ENCODE results near the gene PKP4.

PKP4 gene

DNA sequence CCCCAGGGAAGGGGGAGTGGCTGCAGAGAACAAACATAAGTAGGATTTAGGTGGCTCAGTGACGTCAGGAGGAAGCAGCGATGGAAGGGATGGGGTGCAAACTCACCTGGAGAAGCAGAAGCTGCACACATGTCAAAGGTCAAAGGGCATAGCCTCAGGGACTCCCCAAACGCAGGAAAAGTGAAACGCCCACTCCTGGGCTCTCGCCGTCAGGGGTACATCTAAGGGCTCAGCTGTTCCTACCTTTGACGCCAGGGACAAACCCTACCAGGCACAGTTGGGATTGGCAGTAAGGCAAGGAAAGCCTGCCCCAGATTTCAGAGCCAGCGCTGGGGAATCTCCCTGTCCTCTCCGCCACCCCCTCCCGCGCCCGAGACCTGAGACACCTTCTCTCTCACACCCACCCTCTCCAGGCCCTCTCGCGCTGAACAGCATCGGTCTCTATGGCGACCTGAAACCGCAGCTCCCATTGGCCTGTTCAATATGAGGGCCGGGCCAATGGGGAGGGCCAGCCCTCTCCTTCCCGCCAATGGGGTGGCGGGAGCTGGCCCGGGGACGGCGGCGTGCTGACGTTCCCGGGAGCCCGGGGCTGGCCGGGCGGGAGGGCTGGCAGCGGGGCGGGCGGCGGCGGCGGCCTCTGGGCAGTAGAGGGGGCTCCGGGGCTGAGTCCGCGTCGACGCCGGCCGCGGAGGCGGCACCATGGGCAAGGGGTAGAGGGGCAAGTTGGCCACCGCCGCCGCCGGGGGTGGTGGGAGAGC, at the start of gene PKP4, which contains the start of gene CCDC148:
TSS of gene PKP4 (plus strand) at position 644 of the 758 bp plus-strand sequence. CDS start 76,233 bp downstream, outside the sequence.
TSS of gene CCDC148 (minus strand) at position 445 of the 758 bp plus-strand sequence. CDS start at position 131, 314 bp downstream.
- ChIA-PET POLR2A (no interaction called here), CTCF (interaction anchor here (1.2 kb wide), 1 partner anchor 12 kb away, joined by 5 read pairs; no protein-coding TSS in a partner anchor)
- DNase-seq (ENCODE audit: extremely low spot score) = peak; percentile 90
- TF ChIP-seq BHLHE40 (IDR thresholded peaks at IDR 0.05; ENCODE audit: borderline replicate concordance) = no peak
- TF ChIP-seq NFRKB (IDR thresholded peaks at IDR 0.05) = no peak
- no peak for TF ChIP-seq FOXM1 (IDR thresholded peaks at IDR 0.05; ENCODE audit: borderline replicate concordance)
- no peak for TF ChIP-seq FOXA1 (IDR thresholded peaks at IDR 0.05)
- TF ChIP-seq L3MBTL2 (conservative IDR thresholded peaks at IDR 0.05) = peak; percentile 64
- no peak for TF ChIP-seq LEF1 (IDR thresholded peaks at IDR 0.05; ENCODE audit: borderline replicate concordance)
- no peak for TF ChIP-seq HDGF (IDR thresholded peaks at IDR 0.05; ENCODE audit: borderline replicate concordance)
- TF ChIP-seq, protein P1, sequence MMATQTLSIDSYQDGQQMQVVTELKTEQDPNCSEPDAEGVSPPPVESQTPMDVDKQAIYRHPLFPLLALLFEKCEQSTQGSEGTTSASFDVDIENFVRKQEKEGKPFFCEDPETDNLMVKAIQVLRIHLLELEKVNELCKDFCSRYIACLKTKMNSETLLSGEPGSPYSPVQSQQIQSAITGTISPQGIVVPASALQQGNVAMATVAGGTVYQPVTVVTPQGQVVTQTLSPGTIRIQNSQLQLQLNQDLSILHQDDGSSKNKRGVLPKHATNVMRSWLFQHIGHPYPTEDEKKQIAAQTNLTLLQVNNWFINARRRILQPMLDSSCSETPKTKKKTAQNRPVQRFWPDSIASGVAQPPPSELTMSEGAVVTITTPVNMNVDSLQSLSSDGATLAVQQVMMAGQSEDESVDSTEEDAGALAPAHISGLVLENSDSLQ (IDR thresholded peaks at IDR 0.05) = no peak

- TF ChIP-seq, protein P1 (IDR thresholded peaks at IDR 0.05) = no peak
- TF ChIP-seq NFRKB (IDR thresholded peaks at IDR 0.05) (no peak), LEF1 (IDR thresholded peaks at IDR 0.05; ENCODE audit: borderline replicate concordance) (no peak), L3MBTL2 (conservative IDR thresholded peaks at IDR 0.05) (no peak), FOXM1 (IDR thresholded peaks at IDR 0.05; ENCODE audit: borderline replicate concordance) (no peak), ARNT (IDR thresholded peaks at IDR 0.05) (no peak), TARDBP (IDR thresholded peaks at IDR 0.05) (no peak), SUZ12 (IDR thresholded peaks at IDR 0.05) (no peak), FOXA1 (IDR thresholded peaks at IDR 0.05) (no peak), SP1 (IDR thresholded peaks at IDR 0.05) (no peak), FOXK2 (IDR thresholded peaks at IDR 0.05) (no peak), CTBP1 (IDR thresholded peaks at IDR 0.05; ENCODE audit: borderline replicate concordance) (no peak), ELF4 (IDR thresholded peaks at IDR 0.05) (no peak), HDGF (IDR thresholded peaks at IDR 0.05; ENCODE audit: borderline replicate concordance) (no peak)
- DNase-seq (ENCODE audit: extremely low spot score) = no peak
- CTCF ChIA-PET = no interaction called here
- POLR2A ChIA-PET = no interaction called here
Measured at GRCh38 chr2:158407031-158407430, 49.7 kb upstream of the PKP4 start.

GRCh38 chr2:158410132-158410531, 46.6 kb upstream of the PKP4 start:
- no peak for DNase-seq (ENCODE audit: extremely low spot score)
- no peak for TF ChIP-seq FOXK2 (IDR thresholded peaks at IDR 0.05)
- no peak for TF ChIP-seq HDGF (IDR thresholded peaks at IDR 0.05; ENCODE audit: borderline replicate concordance)
- no peak for TF ChIP-seq SUZ12 (IDR thresholded peaks at IDR 0.05)
- TF ChIP-seq CTBP1 (IDR thresholded peaks at IDR 0.05; ENCODE audit: borderline replicate concordance) = no peak
- no peak for TF ChIP-seq TARDBP (IDR thresholded peaks at IDR 0.05)
- TF ChIP-seq, protein P1 (IDR thresholded peaks at IDR 0.05) = no peak
- no peak for TF ChIP-seq NFRKB (IDR thresholded peaks at IDR 0.05)
- TF ChIP-seq FOXM1 (IDR thresholded peaks at IDR 0.05; ENCODE audit: borderline replicate concordance) = no peak
- no peak for TF ChIP-seq ELF4 (IDR thresholded peaks at IDR 0.05)
- no peak for TF ChIP-seq FOXA1 (IDR thresholded peaks at IDR 0.05)
- no peak for TF ChIP-seq SP1 (IDR thresholded peaks at IDR 0.05)
- no peak for TF ChIP-seq BHLHE40 (IDR thresholded peaks at IDR 0.05; ENCODE audit: borderline replicate concordance)
- no peak for TF ChIP-seq ARNT (IDR thresholded peaks at IDR 0.05)
- no peak for TF ChIP-seq LEF1 (IDR thresholded peaks at IDR 0.05; ENCODE audit: borderline replicate concordance)
- POLR2A ChIA-PET = no interaction called here
- CTCF ChIA-PET = no interaction called here

DNA sequence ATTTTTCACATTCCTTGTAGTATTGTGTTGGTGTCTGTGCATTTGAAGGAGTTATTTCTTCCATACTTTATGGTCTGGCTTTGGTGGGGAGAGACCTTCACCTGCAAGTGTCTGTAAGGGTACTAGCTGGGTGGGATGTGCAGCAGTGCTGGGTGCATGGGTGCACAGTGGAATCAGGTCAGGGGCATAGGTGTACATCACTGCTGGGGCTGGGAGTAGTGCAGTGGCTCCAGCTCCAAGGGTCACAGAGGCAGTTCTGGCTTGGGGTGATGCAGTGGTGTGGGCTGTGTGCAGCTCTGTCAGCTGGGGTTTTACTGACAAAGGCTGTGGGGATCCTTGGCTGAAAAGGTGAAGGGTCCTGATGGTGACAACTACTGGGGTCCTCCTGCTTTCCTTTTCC, 45.0 kb upstream of the PKP4 start:
- TF ChIP-seq FOXK2 (IDR thresholded peaks at IDR 0.05) (no peak), ARNT (IDR thresholded peaks at IDR 0.05) (no peak), NFRKB (IDR thresholded peaks at IDR 0.05) (no peak), TARDBP (IDR thresholded peaks at IDR 0.05) (no peak), LEF1 (IDR thresholded peaks at IDR 0.05; ENCODE audit: borderline replicate concordance) (no peak), BHLHE40 (IDR thresholded peaks at IDR 0.05; ENCODE audit: borderline replicate concordance) (no peak)
- ChIA-PET CTCF (no interaction called here), POLR2A (no interaction called here)
- DNase-seq (ENCODE audit: extremely low spot score) = no peak

GRCh38 chr2:158412206-158412605, 44.5 kb upstream of the PKP4 start:
- ChIA-PET CTCF (no interaction called here), POLR2A (no interaction called here)
- DNase-seq (ENCODE audit: extremely low spot score) = no peak

More at GRCh38 chr2:158412206-158412605, 44.5 kb upstream of the PKP4 start:
- TF ChIP-seq ZNF384 (IDR thresholded peaks at IDR 0.05) (no peak), CTBP1 (IDR thresholded peaks at IDR 0.05; ENCODE audit: borderline replicate concordance) (no peak), SP1 (IDR thresholded peaks at IDR 0.05) (no peak), FOXM1 (IDR thresholded peaks at IDR 0.05; ENCODE audit: borderline replicate concordance) (no peak), BHLHE40 (IDR thresholded peaks at IDR 0.05; ENCODE audit: borderline replicate concordance) (no peak), FOXA1 (IDR thresholded peaks at IDR 0.05) (no peak), NFRKB (IDR thresholded peaks at IDR 0.05) (no peak)
- TF ChIP-seq, protein P1 (IDR thresholded peaks at IDR 0.05) = no peak
